Measurements from ENCODE around the gene MYOZ3. TPM values are rescaled to one million over a fixed set of nuclear protein-coding genes. Genes with fewer than 3 reads are reported as not detected.

The MYOZ3 gene
- total RNA-seq, 1 donor from 2014 or later, result 10.4 TPM

GRCh38 chr5:150700594-150701377, 39.7 kb downstream of the MYOZ3 start, which contains the start of gene RBM22:
Gene RBM22 (minus strand): TSS chr5:150701062. CDS start chr5:150700985, 77 bp downstream.
- peak; percentile 96 for DNase-seq (ENCODE audit: low spot score)

DNA sequence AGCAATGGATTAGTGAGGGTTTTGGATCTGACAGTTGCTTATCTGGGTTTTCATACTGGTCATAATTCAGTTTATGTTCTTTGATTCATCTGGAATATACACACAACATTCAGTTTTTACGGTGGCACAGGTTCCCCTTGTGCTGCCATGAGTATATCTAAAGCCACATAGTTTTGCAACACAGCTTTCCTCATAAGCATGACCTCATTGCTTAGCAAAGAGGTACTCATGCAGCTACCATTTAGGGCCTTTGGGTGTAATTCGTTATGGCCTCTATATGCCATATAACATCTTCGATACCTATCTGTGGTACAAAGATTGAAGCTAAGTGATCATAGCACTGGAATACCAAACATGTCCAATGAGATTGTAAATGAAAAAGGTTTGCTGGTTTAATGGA, 42.7 kb downstream of the MYOZ3 start:
- no peak for DNase-seq (ENCODE audit: low spot score)

DNA sequence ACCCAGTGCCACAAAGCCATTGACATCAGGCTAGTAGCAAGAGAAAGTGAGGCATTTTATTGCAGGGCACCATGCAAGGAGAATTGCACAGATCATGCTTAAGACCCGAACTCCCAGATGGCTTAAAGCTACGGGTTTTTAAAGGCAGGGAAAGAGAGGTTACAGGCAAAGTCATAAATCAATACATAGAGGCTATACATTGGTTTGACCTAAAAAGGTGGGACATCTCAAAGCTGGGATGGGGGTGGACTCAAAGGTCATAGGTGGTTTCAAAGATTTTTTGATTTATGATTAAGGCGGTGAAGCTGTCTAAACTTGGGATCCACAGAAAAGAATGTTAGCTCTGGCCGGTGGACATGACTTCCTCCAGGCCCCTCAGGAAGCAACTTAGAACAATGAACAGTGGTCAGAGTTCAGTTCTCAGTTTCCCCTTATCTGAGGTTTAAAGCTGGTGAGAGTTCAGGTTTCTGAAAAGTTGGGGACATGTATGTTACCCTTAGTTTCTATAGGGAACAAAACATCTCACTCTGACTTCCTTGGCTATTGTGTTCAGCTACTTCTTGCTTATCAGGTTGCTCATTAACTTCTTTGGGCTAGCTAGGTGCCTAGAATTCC, 45.8 kb downstream of the MYOZ3 start:
- DNase-seq (ENCODE audit: low spot score), result peak; percentile 22

DNA sequence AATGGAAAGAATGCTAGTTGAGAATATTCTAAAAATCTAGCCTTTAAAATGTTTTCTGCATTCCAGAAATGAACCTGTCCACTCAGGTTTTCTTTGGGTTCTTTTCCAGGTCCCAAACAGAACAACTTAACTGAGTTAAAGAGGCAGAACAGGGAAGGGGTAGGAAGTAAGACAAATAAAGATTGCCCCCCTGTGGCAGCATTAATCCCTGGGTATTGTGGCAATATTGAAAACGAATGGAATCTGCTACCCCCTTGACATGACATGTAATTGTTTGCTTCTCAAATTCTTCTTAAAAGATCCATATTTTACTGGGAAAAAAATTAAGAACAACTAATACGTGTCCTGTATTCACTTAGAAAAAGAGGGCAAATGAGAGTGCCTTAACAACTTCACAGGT, 49.1 kb downstream of the MYOZ3 start:
- no peak for DNase-seq (ENCODE audit: low spot score)

DNA sequence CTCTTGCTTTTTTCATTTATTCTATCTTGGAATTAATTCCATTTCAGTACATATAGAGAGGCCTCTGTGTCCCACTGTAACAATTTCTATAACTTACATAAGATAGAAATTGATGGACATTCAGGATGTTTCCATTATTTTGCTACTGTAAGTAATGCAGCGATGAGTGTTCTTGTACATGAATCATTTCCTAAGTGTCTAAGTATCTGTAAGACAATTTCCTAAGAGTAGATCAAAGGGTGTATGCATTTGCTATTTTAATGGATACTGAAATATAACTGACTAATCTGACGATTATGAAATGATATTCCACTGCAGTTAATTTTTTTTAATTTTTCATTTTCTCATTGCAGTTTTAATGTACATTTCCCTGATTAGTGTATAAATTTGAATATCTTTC, 62.8 kb downstream of the MYOZ3 start:
- DNase-seq (ENCODE audit: low spot score), result no peak

Other genes starting within 250 kb of the MYOZ3 start
- 31.1 TPM for gene CD74, start 248.3 kb upstream of the MYOZ3 start, total RNA-seq (ENCODE audit: insufficient read depth, low replicate concordance)
- 1,414 TPM for gene RPS14, start 211.5 kb upstream of the MYOZ3 start, total RNA-seq (ENCODE audit: insufficient read depth, low replicate concordance)
- gene NDST1, start 153.1 kb upstream of the MYOZ3 start, total RNA-seq (ENCODE audit: insufficient read depth, low replicate concordance), result 47.4 TPM
- 22.6 TPM for gene SYNPO, start 20.6 kb upstream of the MYOZ3 start, total RNA-seq (ENCODE audit: insufficient read depth, low replicate concordance)
- 13.2 TPM for gene RBM22, start 39.8 kb downstream of the MYOZ3 start, total RNA-seq (ENCODE audit: insufficient read depth, low replicate concordance)
- 87.4 TPM for gene DCTN4, start 97.8 kb downstream of the MYOZ3 start, total RNA-seq (ENCODE audit: insufficient read depth, low replicate concordance)
- gene SMIM3, start 117.5 kb downstream of the MYOZ3 start, total RNA-seq (ENCODE audit: insufficient read depth, low replicate concordance), result 59.5 TPM
- 8.2 TPM for gene IRGM, start 185.3 kb downstream of the MYOZ3 start, total RNA-seq (ENCODE audit: insufficient read depth, low replicate concordance)
- gene ZNF300, start 243.7 kb downstream of the MYOZ3 start, total RNA-seq (ENCODE audit: insufficient read depth, low replicate concordance), result 6.3 TPM

Measured in umbilical cord (tissue), 2 donors.